Measurements from ENCODE around the gene OCSTAMP.
A peak's percentile ranks its signal among the peaks of the same experiment; 100 is the strongest.

The OCSTAMP gene

DNA sequence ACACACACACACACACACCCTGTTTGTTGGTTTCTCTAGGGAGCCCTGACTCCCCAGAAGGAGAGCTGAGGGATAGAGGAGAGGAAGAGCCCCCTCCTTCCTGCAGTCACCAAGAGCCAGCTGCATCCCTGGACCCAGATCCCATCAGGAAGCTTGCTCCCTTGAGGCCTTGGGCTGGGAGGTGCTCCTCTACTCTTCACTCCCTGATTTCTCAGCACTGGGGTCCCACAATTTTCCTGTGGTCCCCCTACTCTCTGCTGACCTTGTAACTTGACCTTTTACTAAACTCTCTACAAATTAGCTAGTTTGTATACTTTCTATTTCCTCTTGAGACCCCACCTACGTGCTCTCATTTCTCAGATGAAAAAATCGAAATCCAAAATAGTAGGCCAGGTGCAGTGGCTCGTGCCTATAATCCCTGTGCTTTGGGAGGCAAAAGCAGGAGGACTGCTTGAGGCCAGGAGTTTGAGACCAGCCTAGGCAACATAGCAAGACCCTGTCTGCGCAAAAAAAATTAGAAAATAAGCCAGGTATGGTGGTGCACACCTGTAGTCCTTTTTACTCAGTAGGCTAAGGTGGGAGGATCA lies 5.0 kb upstream of the OCSTAMP start:
- Histone ChIP-seq H3K4me1 (ENCODE audit: low read length) (peaks cover 71% of the 10 kb centered on the region), H3K79me2 (ENCODE audit: low read length) (no peaks in the 10 kb centered on the region), H3K9ac (ENCODE audit: low read length) (no peak overlapping the region), H3K4me3 (ENCODE audit: low read length) (no peak overlapping the region), H2AFZ (ENCODE audit: low read length) (no peak overlapping the region), H3K9me2 (replicated peaks; ENCODE audit: insufficient read depth, low read length) (no peaks in the 10 kb centered on the region), H3K27ac (ENCODE audit: low read length) (peak overlapping the region; percentile 92; the same call in 1 of the 2 replicates), H3K36me3 (replicated peaks; ENCODE audit: insufficient read depth, low read length) (no peaks in the 10 kb centered on the region), H3K4me2 (ENCODE audit: low read depth, low read length) (peak overlapping the region; percentile 31; the same call in 1 of the 2 replicates), H4K20me1 (ENCODE audit: insufficient read depth, low read length) (no peaks in the 10 kb centered on the region), H3K9me3 (replicated peaks; ENCODE audit: insufficient read depth, low read length) (no peaks in the 10 kb centered on the region), H3K27me3 (replicated peaks; ENCODE audit: insufficient read depth, low read length) (no peaks in the 10 kb centered on the region), H3F3A (ENCODE audit: insufficient read depth, low read length) (peaks cover 45% of the 10 kb centered on the region)
- TF ChIP-seq EZH2phosphoT487 (IDR thresholded peaks at IDR 0.05; ENCODE audit: low read length) (no peak), CTCF (IDR thresholded peaks at IDR 0.05; ENCODE audit: low read length) (no peak), EZH2 (optimal IDR thresholded peaks at IDR 0.05; ENCODE audit: low read depth, low read length) (no peak)
- peak; percentile 56 for DNase-seq

DNA sequence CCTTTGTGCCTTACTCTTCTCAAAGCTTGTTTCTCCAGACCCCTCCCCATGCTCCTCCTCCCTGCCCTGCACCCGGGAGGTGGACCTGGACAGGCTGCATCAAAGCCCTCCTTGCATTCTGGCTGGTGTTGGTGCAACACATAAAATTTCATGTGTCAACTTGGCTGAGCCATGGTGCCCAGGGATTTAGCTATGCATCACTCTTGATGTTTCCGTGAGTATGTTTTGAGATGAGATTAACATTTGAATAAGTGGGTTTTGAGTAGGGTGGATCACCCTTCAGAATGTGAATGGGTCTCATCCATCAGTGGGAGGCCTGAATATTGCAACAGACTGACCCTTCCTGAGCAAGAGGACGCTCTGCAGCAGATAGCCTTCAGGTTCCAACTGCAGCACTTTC lies 4.4 kb upstream of the OCSTAMP start:
- no peak for TF ChIP-seq CTCF (IDR thresholded peaks at IDR 0.05; ENCODE audit: low read length)
- TF ChIP-seq EZH2phosphoT487 (IDR thresholded peaks at IDR 0.05; ENCODE audit: low read length), result no peak
- TF ChIP-seq EZH2 (optimal IDR thresholded peaks at IDR 0.05; ENCODE audit: low read depth, low read length), result no peak
- H3K27me3 ChIP-seq (replicated peaks; ENCODE audit: insufficient read depth, low read length), result no peaks in the 10 kb centered on the region
- H3K9me2 ChIP-seq (replicated peaks; ENCODE audit: insufficient read depth, low read length), result no peaks in the 10 kb centered on the region
- H3K4me1 ChIP-seq (ENCODE audit: low read length), result peaks cover 77% of the 10 kb centered on the region
- H3K4me3 ChIP-seq (ENCODE audit: low read length), result no peak overlapping the region
- DNase-seq, result no peak
- no peaks in the 10 kb centered on the region for H3K36me3 ChIP-seq (replicated peaks; ENCODE audit: insufficient read depth, low read length)
- H3K9ac ChIP-seq (ENCODE audit: low read length), result no peak overlapping the region
- no peaks in the 10 kb centered on the region for H3K79me2 ChIP-seq (ENCODE audit: low read length)
- peaks cover 45% of the 10 kb centered on the region for H3F3A ChIP-seq (ENCODE audit: insufficient read depth, low read length)
- H4K20me1 ChIP-seq (ENCODE audit: insufficient read depth, low read length), result no peaks in the 10 kb centered on the region
- H2AFZ ChIP-seq (ENCODE audit: low read length), result no peak overlapping the region
- H3K9me3 ChIP-seq (replicated peaks; ENCODE audit: insufficient read depth, low read length), result no peaks in the 10 kb centered on the region
- H3K27ac ChIP-seq (ENCODE audit: low read length), result peak overlapping the region; percentile 92; the same call in 1 of the 2 replicates
- H3K4me2 ChIP-seq (ENCODE audit: low read depth, low read length), result no peak overlapping the region

- Histone ChIP-seq H4K20me1 (ENCODE audit: insufficient read depth, low read length) (no peaks in the 10 kb centered on the region), H3K4me3 (ENCODE audit: low read length) (no peak overlapping the region), H3K79me2 (ENCODE audit: low read length) (no peaks in the 10 kb centered on the region), H3K9me2 (replicated peaks; ENCODE audit: insufficient read depth, low read length) (no peaks in the 10 kb centered on the region), H3F3A (ENCODE audit: insufficient read depth, low read length) (peaks cover 47% of the 10 kb centered on the region), H2AFZ (ENCODE audit: low read length) (no peak overlapping the region), H3K36me3 (replicated peaks; ENCODE audit: insufficient read depth, low read length) (no peaks in the 10 kb centered on the region), H3K27me3 (replicated peaks; ENCODE audit: insufficient read depth, low read length) (no peaks in the 10 kb centered on the region), H3K4me2 (ENCODE audit: low read depth, low read length) (peak overlapping the region; percentile 41; the same call in 1 of the 2 replicates), H3K4me1 (ENCODE audit: low read length) (peaks cover 86% of the 10 kb centered on the region), H3K9ac (ENCODE audit: low read length) (no peak overlapping the region), H3K27ac (ENCODE audit: low read length) (peak overlapping the region; percentile 92; the same call in 1 of the 2 replicates), H3K9me3 (replicated peaks; ENCODE audit: insufficient read depth, low read length) (no peaks in the 10 kb centered on the region)
- DNase-seq, result no peak
- no peak for TF ChIP-seq EZH2phosphoT487 (IDR thresholded peaks at IDR 0.05; ENCODE audit: low read length)
- no peak for TF ChIP-seq EZH2 (optimal IDR thresholded peaks at IDR 0.05; ENCODE audit: low read depth, low read length)
- TF ChIP-seq CTCF (IDR thresholded peaks at IDR 0.05; ENCODE audit: low read length), result no peak
Observed at GRCh38 chr20:46553926-46554325, 3.5 kb upstream of the OCSTAMP start.

Data from MM.1S (cell line).